Fibroblast of upper back skin (primary cell): ENCODE results near the gene ZNF865.

Experiments used
- DNase-seq: peaks from one replicate; pipeline ENCODE4 v3.0.0-alpha.2; 2013

The ZNF865 gene

GRCh38 chr19:55588738-55589137 lies 16.7 kb upstream of the ZNF865 start:
- DNase-seq = no peak

GRCh38 chr19:55590109-55590508 lies 15.3 kb upstream of the ZNF865 start:
- DNase-seq = no peak

- DNase-seq = no peak
Observed at GRCh38 chr19:55590617-55591016, 14.8 kb upstream of the ZNF865 start.

GRCh38 chr19:55591555-55591954 lies 13.9 kb upstream of the ZNF865 start:
- no peak for DNase-seq

- DNase-seq = no peak
Observed at GRCh38 chr19:55592391-55593090, 12.9 kb upstream of the ZNF865 start.

- DNase-seq = no peak
Observed at GRCh38 chr19:55593096-55593772, 12.2 kb upstream of the ZNF865 start.

GRCh38 chr19:55594996-55595545 lies 10.4 kb upstream of the ZNF865 start:
- DNase-seq = no peak

GRCh38 chr19:55596304-55596703 lies 9.1 kb upstream of the ZNF865 start:
- DNase-seq = no peak

- DNase-seq = no peak
Observed at GRCh38 chr19:55597501-55597921, 7.9 kb upstream of the ZNF865 start.

GRCh38 chr19:55598034-55598433 lies 7.4 kb upstream of the ZNF865 start:
- DNase-seq = no peak

- DNase-seq = peak; percentile 96
Observed at GRCh38 chr19:55598719-55599467, 6.6 kb upstream of the ZNF865 start.

- peak; percentile 99 for DNase-seq
Observed at GRCh38 chr19:55599468-55599841, 6.0 kb upstream of the ZNF865 start, which contains the start of gene FIZ1. TSS of gene FIZ1 (minus strand) at chr19:55599517. CDS start at chr19:55597865, 1,652 bp downstream.

GRCh38 chr19:55599842-55600661 lies 5.4 kb upstream of the ZNF865 start, which contains the start of gene ZNF524:
TSS of gene ZNF524 (plus strand) at chr19:55600288. CDS start at chr19:55602113, 1,825 bp downstream.
- DNase-seq = peak; percentile 87

- DNase-seq = no peak
Observed at GRCh38 chr19:55600662-55601028, 4.8 kb upstream of the ZNF865 start.

GRCh38 chr19:55601084-55601483 lies 4.4 kb upstream of the ZNF865 start:
- DNase-seq = no peak

- no peak for DNase-seq
Observed at GRCh38 chr19:55602104-55603001, 3.1 kb upstream of the ZNF865 start.

- no peak for DNase-seq
Observed at GRCh38 chr19:55603115-55603514, 2.3 kb upstream of the ZNF865 start.

GRCh38 chr19:55603581-55604292 lies 1.7 kb upstream of the ZNF865 start:
- DNase-seq = no peak

- DNase-seq = peak; percentile 98
Observed at GRCh38 chr19:55605207-55605636, 225 bp upstream of the ZNF865 start.

- no peak for DNase-seq
Observed at GRCh38 chr19:55606471-55606787, 982 bp downstream of the ZNF865 start.

- no peak for DNase-seq
Observed at GRCh38 chr19:55606817-55607216, 1.4 kb downstream of the ZNF865 start.
